GM23338 (cell line): ENCODE measurements around the gene DOK7. TPM values are rescaled to one million over a fixed set of nuclear protein-coding genes. Genes with fewer than 3 reads are reported as not detected.

ENCODE experiments used
- ATAC-seq: fragments of 200-7000 bp; cut with Tn5 transposase; 3 replicates; pipeline ENCODE4 v1.9.1; 2020
- DNase-seq: peaks from one replicate; pipeline ENCODE4 v3.0.0-alpha.2; 2015; ENCODE audit warnings: low spot score
- H2AFZ ChIP-seq: fragments of 200-600 bp; sonication (generic); 2 replicates; pipeline ENCODE4 v1.8.0; 2016; ENCODE audit warnings: antibody characterized with exemption, mild to moderate bottlenecking, moderate library complexity
- H3F3A ChIP-seq: fragments of 200-600 bp; sonication (generic); replicated peaks from 2 replicates; pipeline ENCODE4 v1.8.0; 2017; ENCODE audit warnings: antibody characterized with exemption, mixed run types, low read depth
- H3K27ac ChIP-seq: fragments of 200-600 bp; sonication (generic); 2 replicates; pipeline ENCODE4 v1.6.1; 2016; ENCODE audit warnings: low read depth
- H3K27me3 ChIP-seq: fragments of 200-600 bp; sonication (generic); 2 replicates; pipeline ENCODE4 v1.8.0; 2016; ENCODE audit warnings: mild to moderate bottlenecking, mixed run types, moderate library complexity; ENCODE audit not compliant: insufficient read depth
- H3K36me3 ChIP-seq: fragments of 200-600 bp; sonication (generic); 2 replicates; pipeline ENCODE4 v1.8.0; 2016; ENCODE audit warnings: mild to moderate bottlenecking; ENCODE audit not compliant: insufficient read depth
- H3K4me1 ChIP-seq: fragments of 200-600 bp; sonication (generic); 2 replicates; pipeline ENCODE4 v1.8.0; 2016; ENCODE audit warnings: mild to moderate bottlenecking, moderate library complexity; ENCODE audit not compliant: insufficient read depth
- H3K4me2 ChIP-seq: fragments of 200-600 bp; sonication (generic); 2 replicates; pipeline ENCODE4 v1.7.1; 2017; ENCODE audit warnings: mixed run types
- H3K4me3 ChIP-seq: fragments of 200-600 bp; sonication (generic); 2 replicates; pipeline ENCODE4 v1.6.1; 2016; ENCODE audit warnings: mixed run types
- H3K79me2 ChIP-seq: fragments of 200-600 bp; sonication (generic); replicated peaks from 2 replicates; pipeline ENCODE4 v1.8.0; 2017; ENCODE audit warnings: mild to moderate bottlenecking; ENCODE audit not compliant: insufficient read depth
- H3K9me2 ChIP-seq: fragments of 200-600 bp; sonication (generic); 2 replicates; pipeline ENCODE4 v1.8.0; 2017; ENCODE audit not compliant: insufficient read depth
- H4K20me1 ChIP-seq: fragments of 200-600 bp; sonication (generic); replicated peaks from 2 replicates; pipeline ENCODE4 v1.8.0; 2017; ENCODE audit warnings: mild to moderate bottlenecking; ENCODE audit not compliant: insufficient read depth
- H3K27ac Mint-ChIP-seq: 2 replicates; pipeline ENCODE4 v1.8.0; 2020; ENCODE audit warnings: inconsistent platforms, mild to moderate bottlenecking, moderate library complexity, mixed read lengths
- H3K27me3 Mint-ChIP-seq: 3 replicates; pipeline ENCODE4 v1.8.0; 2022; ENCODE audit warnings: low read depth, mild to moderate bottlenecking, moderate library complexity, mixed read lengths, inconsistent platforms; ENCODE audit not compliant: insufficient read depth, poor library complexity
- H3K36me3 Mint-ChIP-seq: 3 replicates; pipeline ENCODE4 v1.8.0; 2021; ENCODE audit warnings: low read depth, mild to moderate bottlenecking, inconsistent platforms, moderate library complexity, mixed read lengths
- H3K4me1 Mint-ChIP-seq: 3 replicates; pipeline ENCODE4 v1.8.0; 2020; ENCODE audit warnings: mild to moderate bottlenecking, inconsistent platforms, mixed read lengths
- H3K4me3 Mint-ChIP-seq: 3 replicates; pipeline ENCODE4 v1.8.0; 2021; ENCODE audit warnings: moderate library complexity, mild to moderate bottlenecking, inconsistent platforms, mixed read lengths
- H3K9me3 Mint-ChIP-seq: 3 replicates; pipeline ENCODE4 v1.8.0; 2020; ENCODE audit warnings: moderate library complexity, mild to moderate bottlenecking, inconsistent platforms, mixed read lengths
- CREB1 ChIP-seq: fragments of 250-450 bp; sonication (Bioruptor Pico); IDR thresholded peaks from 2 replicates; pipeline ENCODE4 v1.5.0; 2020; ENCODE audit warnings: low read depth, mild to moderate bottlenecking, moderate library complexity
- EZH2 ChIP-seq: fragments of 200-600 bp; sonication (generic); IDR thresholded peaks from one replicate; pipeline ENCODE4 v1.8.0; 2017; ENCODE audit warnings: antibody characterized with exemption, mild to moderate bottlenecking, low read depth; ENCODE audit not compliant: unreplicated experiment
- EZH2phosphoT487 ChIP-seq: fragments of 200-600 bp; sonication (generic); IDR thresholded peaks from one replicate; pipeline ENCODE4 v1.8.1; 2018; ENCODE audit warnings: antibody characterized with exemption; ENCODE audit not compliant: unreplicated experiment
- NANOG ChIP-seq: IDR thresholded peaks from 2 replicates; pipeline ENCODE4 v1.6.1; 2016; ENCODE audit warnings: antibody characterized with exemption, borderline replicate concordance
- STAT1 ChIP-seq: IDR thresholded peaks from one replicate; pipeline ENCODE4 v1.6.1; 2016; ENCODE audit warnings: antibody characterized with exemption; ENCODE audit not compliant: unreplicated experiment
- ZNF114 ChIP-seq: fragments of 250-450 bp; sonication (Bioruptor Pico); IDR thresholded peaks from 2 replicates; pipeline ENCODE4 v1.5.0; 2020; ENCODE audit warnings: mild to moderate bottlenecking, moderate library complexity
- polyA plus RNA-seq: library from polyadenylated mRNA; unstranded; fragments of >200 nt; fragmentation: Nextera tagmentation; extraction: Ambion mirVana; gene quantifications from 2 replicates; pipeline ENCODE4 v1.2.1, GENCODE V29; 2016
- total RNA-seq: library from RNA; depleted of rRNA; stranded (reverse); fragments of >200 nt; shearing (Covaris generic); gene quantifications from 2 replicates; pipeline ENCODE4 v1.2.3, GENCODE V29; 2014
- TF ChIP-seq, protein P1 (sequence below): IDR thresholded peaks from 2 replicates; pipeline ENCODE4 v1.6.1; 2016; ENCODE audit warnings: antibody characterized with exemption
- TF ChIP-seq, protein P2 (sequence below), 2 experiments: fragments of 200-600 bp in 1 of 2; sonication (generic) in 1 of 2; conservative IDR thresholded peaks; 2 replicates each; pipeline versions ENCODE4 v1.5.1 to v1.6.1; 2016 to 2017; ENCODE audit warnings: antibody characterized with exemption in 2 of 2, low read depth in 2 of 2, mild to moderate bottlenecking in 2 of 2, moderate library complexity in 1 of 2
- TF ChIP-seq, protein P3 (sequence below): IDR thresholded peaks from one replicate; pipeline ENCODE4 v1.6.1; 2018; ENCODE audit warnings: antibody characterized with exemption; ENCODE audit not compliant: unreplicated experiment
- TF ChIP-seq, protein P4 (sequence below): fragments of 250-450 bp; sonication (Bioruptor Pico); IDR thresholded peaks from 2 replicates; pipeline ENCODE4 v1.5.0; 2020; ENCODE audit warnings: mild to moderate bottlenecking, moderate library complexity

The DOK7 gene
- total and polyA plus RNA-seq, 2 experiments from 2014 or later = 0.34 to 0.52 TPM

DNA sequence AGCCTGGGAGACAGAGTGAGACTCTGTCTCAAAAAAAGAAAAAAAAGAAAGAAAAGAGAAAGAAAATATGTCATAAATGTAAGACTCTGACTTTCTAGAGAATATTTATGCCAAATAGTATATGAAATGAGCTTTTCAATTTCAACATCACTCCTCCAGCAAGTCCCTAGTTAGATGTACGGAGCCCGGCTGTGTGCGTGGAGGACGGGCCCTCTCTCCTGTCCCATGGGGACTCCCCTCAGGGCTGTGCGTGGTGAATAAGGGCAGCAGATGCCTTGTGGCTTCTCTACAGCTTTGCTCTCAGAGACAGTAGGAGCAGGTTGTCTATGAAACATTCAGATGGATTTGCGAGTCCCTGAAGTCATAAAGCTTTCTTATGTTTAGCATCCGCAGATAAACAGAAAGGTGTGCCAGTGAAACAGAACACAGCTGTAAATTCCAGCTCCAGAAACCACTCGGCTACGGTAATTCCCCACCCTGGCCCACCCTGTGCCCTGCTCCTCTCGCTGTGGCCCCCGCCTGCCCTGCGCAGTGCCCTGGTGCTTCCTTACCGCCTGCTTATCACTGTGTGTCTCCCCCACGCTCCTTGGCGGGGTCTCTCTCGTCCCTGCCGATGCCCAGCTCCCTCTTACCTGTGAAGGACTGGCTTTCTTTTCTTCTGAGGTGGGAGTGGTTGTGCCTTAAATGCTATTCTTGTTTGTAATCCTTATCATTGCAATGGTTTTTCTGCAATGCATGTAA lies 35.2 kb upstream of the DOK7 start:
- no peak overlapping the region for H3K4me3 ChIP-seq
- no peak overlapping the region for H3K4me2 ChIP-seq
- Mint-ChIP-seq H3K9me3 (no peaks in the 10 kb centered on the region), H3K36me3 (no peaks in the 10 kb centered on the region), H3K27ac (no peak overlapping the region), H3K27me3 (peaks cover 11% of the 10 kb centered on the region), H3K4me3 (no peak overlapping the region), H3K4me1 (no peaks in the 10 kb centered on the region; the same call in 2 of the 3 replicates)
- no peak overlapping the region for H3K27ac ChIP-seq
- TF ChIP-seq, protein P1, sequence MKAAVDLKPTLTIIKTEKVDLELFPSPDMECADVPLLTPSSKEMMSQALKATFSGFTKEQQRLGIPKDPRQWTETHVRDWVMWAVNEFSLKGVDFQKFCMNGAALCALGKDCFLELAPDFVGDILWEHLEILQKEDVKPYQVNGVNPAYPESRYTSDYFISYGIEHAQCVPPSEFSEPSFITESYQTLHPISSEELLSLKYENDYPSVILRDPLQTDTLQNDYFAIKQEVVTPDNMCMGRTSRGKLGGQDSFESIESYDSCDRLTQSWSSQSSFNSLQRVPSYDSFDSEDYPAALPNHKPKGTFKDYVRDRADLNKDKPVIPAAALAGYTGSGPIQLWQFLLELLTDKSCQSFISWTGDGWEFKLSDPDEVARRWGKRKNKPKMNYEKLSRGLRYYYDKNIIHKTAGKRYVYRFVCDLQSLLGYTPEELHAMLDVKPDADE = no peak
- TF ChIP-seq, protein P2, sequence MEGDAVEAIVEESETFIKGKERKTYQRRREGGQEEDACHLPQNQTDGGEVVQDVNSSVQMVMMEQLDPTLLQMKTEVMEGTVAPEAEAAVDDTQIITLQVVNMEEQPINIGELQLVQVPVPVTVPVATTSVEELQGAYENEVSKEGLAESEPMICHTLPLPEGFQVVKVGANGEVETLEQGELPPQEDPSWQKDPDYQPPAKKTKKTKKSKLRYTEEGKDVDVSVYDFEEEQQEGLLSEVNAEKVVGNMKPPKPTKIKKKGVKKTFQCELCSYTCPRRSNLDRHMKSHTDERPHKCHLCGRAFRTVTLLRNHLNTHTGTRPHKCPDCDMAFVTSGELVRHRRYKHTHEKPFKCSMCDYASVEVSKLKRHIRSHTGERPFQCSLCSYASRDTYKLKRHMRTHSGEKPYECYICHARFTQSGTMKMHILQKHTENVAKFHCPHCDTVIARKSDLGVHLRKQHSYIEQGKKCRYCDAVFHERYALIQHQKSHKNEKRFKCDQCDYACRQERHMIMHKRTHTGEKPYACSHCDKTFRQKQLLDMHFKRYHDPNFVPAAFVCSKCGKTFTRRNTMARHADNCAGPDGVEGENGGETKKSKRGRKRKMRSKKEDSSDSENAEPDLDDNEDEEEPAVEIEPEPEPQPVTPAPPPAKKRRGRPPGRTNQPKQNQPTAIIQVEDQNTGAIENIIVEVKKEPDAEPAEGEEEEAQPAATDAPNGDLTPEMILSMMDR (conservative IDR thresholded peaks at IDR 0.05; ENCODE audit: low read depth in 2 of 2) = no peak
- TF ChIP-seq, protein P3, sequence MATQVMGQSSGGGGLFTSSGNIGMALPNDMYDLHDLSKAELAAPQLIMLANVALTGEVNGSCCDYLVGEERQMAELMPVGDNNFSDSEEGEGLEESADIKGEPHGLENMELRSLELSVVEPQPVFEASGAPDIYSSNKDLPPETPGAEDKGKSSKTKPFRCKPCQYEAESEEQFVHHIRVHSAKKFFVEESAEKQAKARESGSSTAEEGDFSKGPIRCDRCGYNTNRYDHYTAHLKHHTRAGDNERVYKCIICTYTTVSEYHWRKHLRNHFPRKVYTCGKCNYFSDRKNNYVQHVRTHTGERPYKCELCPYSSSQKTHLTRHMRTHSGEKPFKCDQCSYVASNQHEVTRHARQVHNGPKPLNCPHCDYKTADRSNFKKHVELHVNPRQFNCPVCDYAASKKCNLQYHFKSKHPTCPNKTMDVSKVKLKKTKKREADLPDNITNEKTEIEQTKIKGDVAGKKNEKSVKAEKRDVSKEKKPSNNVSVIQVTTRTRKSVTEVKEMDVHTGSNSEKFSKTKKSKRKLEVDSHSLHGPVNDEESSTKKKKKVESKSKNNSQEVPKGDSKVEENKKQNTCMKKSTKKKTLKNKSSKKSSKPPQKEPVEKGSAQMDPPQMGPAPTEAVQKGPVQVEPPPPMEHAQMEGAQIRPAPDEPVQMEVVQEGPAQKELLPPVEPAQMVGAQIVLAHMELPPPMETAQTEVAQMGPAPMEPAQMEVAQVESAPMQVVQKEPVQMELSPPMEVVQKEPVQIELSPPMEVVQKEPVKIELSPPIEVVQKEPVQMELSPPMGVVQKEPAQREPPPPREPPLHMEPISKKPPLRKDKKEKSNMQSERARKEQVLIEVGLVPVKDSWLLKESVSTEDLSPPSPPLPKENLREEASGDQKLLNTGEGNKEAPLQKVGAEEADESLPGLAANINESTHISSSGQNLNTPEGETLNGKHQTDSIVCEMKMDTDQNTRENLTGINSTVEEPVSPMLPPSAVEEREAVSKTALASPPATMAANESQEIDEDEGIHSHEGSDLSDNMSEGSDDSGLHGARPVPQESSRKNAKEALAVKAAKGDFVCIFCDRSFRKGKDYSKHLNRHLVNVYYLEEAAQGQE = no peak
- TF ChIP-seq STAT1 = no peak
- TF ChIP-seq NANOG = no peak
- no peak for TF ChIP-seq EZH2
- TF ChIP-seq CREB1 (CRISPR knock-in tag) = no peak
- TF ChIP-seq, protein P4, sequence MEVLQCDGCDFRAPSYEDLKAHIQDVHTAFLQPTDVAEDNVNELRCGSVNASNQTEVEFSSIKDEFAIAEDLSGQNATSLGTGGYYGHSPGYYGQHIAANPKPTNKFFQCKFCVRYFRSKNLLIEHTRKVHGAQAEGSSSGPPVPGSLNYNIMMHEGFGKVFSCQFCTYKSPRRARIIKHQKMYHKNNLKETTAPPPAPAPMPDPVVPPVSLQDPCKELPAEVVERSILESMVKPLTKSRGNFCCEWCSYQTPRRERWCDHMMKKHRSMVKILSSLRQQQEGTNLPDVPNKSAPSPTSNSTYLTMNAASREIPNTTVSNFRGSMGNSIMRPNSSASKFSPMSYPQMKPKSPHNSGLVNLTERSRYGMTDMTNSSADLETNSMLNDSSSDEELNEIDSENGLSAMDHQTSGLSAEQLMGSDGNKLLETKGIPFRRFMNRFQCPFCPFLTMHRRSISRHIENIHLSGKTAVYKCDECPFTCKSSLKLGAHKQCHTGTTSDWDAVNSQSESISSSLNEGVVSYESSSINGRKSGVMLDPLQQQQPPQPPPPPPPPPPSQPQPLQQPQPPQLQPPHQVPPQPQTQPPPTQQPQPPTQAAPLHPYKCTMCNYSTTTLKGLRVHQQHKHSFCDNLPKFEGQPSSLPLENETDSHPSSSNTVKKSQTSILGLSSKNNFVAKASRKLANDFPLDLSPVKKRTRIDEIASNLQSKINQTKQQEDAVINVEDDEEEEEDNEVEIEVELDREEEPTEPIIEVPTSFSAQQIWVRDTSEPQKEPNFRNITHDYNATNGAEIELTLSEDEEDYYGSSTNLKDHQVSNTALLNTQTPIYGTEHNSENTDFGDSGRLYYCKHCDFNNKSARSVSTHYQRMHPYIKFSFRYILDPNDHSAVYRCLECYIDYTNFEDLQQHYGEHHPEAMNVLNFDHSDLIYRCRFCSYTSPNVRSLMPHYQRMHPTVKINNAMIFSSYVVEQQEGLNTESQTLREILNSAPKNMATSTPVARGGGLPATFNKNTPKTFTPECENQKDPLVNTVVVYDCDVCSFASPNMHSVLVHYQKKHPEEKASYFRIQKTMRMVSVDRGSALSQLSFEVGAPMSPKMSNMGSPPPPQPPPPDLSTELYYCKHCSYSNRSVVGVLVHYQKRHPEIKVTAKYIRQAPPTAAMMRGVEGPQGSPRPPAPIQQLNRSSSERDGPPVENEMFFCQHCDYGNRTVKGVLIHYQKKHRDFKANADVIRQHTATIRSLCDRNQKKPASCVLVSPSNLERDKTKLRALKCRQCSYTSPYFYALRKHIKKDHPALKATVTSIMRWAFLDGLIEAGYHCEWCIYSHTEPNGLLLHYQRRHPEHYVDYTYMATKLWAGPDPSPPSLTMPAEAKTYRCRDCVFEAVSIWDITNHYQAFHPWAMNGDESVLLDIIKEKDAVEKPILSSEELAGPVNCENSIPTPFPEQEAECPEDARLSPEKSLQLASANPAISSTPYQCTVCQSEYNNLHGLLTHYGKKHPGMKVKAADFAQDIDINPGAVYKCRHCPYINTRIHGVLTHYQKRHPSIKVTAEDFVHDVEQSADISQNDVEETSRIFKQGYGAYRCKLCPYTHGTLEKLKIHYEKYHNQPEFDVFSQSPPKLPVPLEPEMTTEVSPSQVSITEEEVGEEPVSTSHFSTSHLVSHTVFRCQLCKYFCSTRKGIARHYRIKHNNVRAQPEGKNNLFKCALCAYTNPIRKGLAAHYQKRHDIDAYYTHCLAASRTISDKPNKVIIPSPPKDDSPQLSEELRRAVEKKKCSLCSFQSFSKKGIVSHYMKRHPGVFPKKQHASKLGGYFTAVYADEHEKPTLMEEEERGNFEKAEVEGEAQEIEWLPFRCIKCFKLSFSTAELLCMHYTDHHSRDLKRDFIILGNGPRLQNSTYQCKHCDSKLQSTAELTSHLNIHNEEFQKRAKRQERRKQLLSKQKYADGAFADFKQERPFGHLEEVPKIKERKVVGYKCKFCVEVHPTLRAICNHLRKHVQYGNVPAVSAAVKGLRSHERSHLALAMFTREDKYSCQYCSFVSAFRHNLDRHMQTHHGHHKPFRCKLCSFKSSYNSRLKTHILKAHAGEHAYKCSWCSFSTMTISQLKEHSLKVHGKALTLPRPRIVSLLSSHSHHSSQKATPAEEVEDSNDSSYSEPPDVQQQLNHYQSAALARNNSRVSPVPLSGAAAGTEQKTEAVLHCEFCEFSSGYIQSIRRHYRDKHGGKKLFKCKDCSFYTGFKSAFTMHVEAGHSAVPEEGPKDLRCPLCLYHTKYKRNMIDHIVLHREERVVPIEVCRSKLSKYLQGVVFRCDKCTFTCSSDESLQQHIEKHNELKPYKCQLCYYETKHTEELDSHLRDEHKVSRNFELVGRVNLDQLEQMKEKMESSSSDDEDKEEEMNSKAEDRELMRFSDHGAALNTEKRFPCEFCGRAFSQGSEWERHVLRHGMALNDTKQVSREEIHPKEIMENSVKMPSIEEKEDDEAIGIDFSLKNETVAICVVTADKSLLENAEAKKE (CRISPR knock-in tag) = no peak
- TF ChIP-seq ZNF114 (CRISPR knock-in tag) = no peak
- no peak for TF ChIP-seq EZH2phosphoT487
- no peaks in the 10 kb centered on the region for H3K9me2 ChIP-seq
- H3K4me1 ChIP-seq = no peaks in the 10 kb centered on the region
- no peaks in the 10 kb centered on the region for H3K27me3 ChIP-seq
- DNase-seq = no peak
- H4K20me1 ChIP-seq = 0 out of 2 replicates have a peak, but pooled peaks cover 4% of the 10 kb centered on the region
- H3F3A ChIP-seq = no peaks in the 10 kb centered on the region
- H3K79me2 ChIP-seq = no peaks in the 10 kb centered on the region
- ATAC-seq = no peak
- no peak overlapping the region for H2AFZ ChIP-seq
- H3K36me3 ChIP-seq = no peaks in the 10 kb centered on the region
